IMR-90 (cell line): ENCODE measurements around the gene OGA. TPM values are rescaled to one million over a fixed set of nuclear protein-coding genes. Genes with fewer than 3 reads are reported as not detected.

Source experiments
- ATAC-seq: fragments of 200-7000 bp; cut with Tn5 transposase; 2 replicates; pipeline ENCODE4 v1.9.1; 2020; ENCODE audit warnings: low read depth, mild to moderate bottlenecking, moderate library complexity
- BruUV-seq: library from RNA; stranded (reverse); fragments of 400-500 nt; replicated peaks from 2 replicates; lab custom pipeline; 2021; lab: Mats Ljungman, UMichigan
- CTCF ChIA-PET: fragments of 300-600 bp; formaldehyde crosslinking; extraction: SDS; loops from one replicate; lab custom pipeline; 2021; ENCODE audit warnings: antibody characterized with exemption; lab: Yijun Ruan, JAX
- POLR2A ChIA-PET: fragments of 300-600 bp; sonication (Branson Sonifier 250); formaldehyde crosslinking; loops from one replicate; lab custom pipeline; 2022; ENCODE audit warnings: antibody characterized with exemption; ENCODE audit not compliant: unreplicated experiment; lab: Charles Lee
- DNase-seq: peaks from one replicate; pipeline ENCODE4 v3.0.0; 2013
- H2AFZ ChIP-seq: replicated peaks from 2 replicates; pipeline ENCODE3; 2013; ENCODE audit warnings: low read length, mild to moderate bottlenecking; ENCODE audit not compliant: poor library complexity
- H2AK5ac ChIP-seq: 2 replicates; pipeline ENCODE4 v1.6.1; 2013; ENCODE audit warnings: low read depth, low read length, inconsistent platforms
- H2AK9ac ChIP-seq: replicated peaks from 2 replicates; pipeline ENCODE3; 2013; ENCODE audit warnings: mild to moderate bottlenecking, low read depth, low read length, moderate library complexity; ENCODE audit not compliant: poor library complexity
- H2BK120ac ChIP-seq: 2 replicates; pipeline ENCODE4 v1.6.1; 2013; ENCODE audit warnings: low read depth, low read length, inconsistent platforms
- H2BK15ac ChIP-seq: 3 replicates; pipeline ENCODE4 v1.6.1; 2013; ENCODE audit warnings: low read depth, low read length, inconsistent platforms
- H2BK20ac ChIP-seq: 2 replicates; pipeline ENCODE4 v1.6.1; 2013; ENCODE audit warnings: low read depth, mild to moderate bottlenecking, inconsistent platforms, low read length, moderate library complexity
- H2BK5ac ChIP-seq: 2 replicates; pipeline ENCODE4 v1.6.1; 2013; ENCODE audit warnings: mild to moderate bottlenecking, low read depth, low read length, inconsistent platforms; ENCODE audit not compliant: poor library complexity, severe bottlenecking
- H3K14ac ChIP-seq: replicated peaks from 2 replicates; pipeline ENCODE4 v1.6.1; 2013; ENCODE audit warnings: low read depth, low read length, inconsistent platforms
- H3K18ac ChIP-seq: 2 replicates; pipeline ENCODE4 v1.6.1; 2013; ENCODE audit warnings: low read depth, low read length, control low read depth
- H3K23ac ChIP-seq: 2 replicates; pipeline ENCODE4 v1.6.1; 2013; ENCODE audit warnings: low read depth, low read length, inconsistent platforms
- H3K27ac ChIP-seq: 2 replicates; pipeline ENCODE4 v1.5.1; 2013; ENCODE audit warnings: mild to moderate bottlenecking, control low read depth, low read length; ENCODE audit not compliant: insufficient read depth
- H3K27me3 ChIP-seq: 2 replicates; pipeline ENCODE4 v1.6.1; 2013; ENCODE audit warnings: low read length; ENCODE audit not compliant: control insufficient read depth, insufficient read depth
- H3K36me3 ChIP-seq: 2 replicates; pipeline ENCODE4 v1.6.1; 2013; ENCODE audit warnings: low read length, mixed read lengths; ENCODE audit not compliant: control insufficient read depth, insufficient read depth
- H3K4ac ChIP-seq: 2 replicates; pipeline ENCODE4 v1.6.1; 2013; ENCODE audit warnings: low read depth, low read length, inconsistent platforms
- H3K4me1 ChIP-seq: 2 replicates; pipeline ENCODE4 v1.6.1; 2013; ENCODE audit warnings: low read length, mixed read lengths; ENCODE audit not compliant: control insufficient read depth, insufficient read depth
- H3K4me2 ChIP-seq: 2 replicates; pipeline ENCODE4 v1.6.1; 2013; ENCODE audit warnings: low read depth, mild to moderate bottlenecking, control low read depth, low read length, moderate library complexity
- H3K4me3 ChIP-seq: 2 replicates; pipeline ENCODE4 v1.5.1; 2013; ENCODE audit warnings: low read depth, mild to moderate bottlenecking, control low read depth, low read length, moderate library complexity; ENCODE audit not compliant: insufficient read depth
- H3K56ac ChIP-seq: 2 replicates; pipeline ENCODE4 v1.6.1; 2013; ENCODE audit warnings: low read length, inconsistent platforms; ENCODE audit not compliant: insufficient read depth; ENCODE audit errors: extremely low read depth
- H3K79me1 ChIP-seq, 2 experiments: 2 replicates each; pipeline ENCODE4 v1.6.1; 2013; ENCODE audit warnings: low read length in 2 of 2, inconsistent platforms in 1 of 2, low read depth in 1 of 2
- H3K9ac ChIP-seq: 2 replicates; pipeline ENCODE4 v1.6.1; 2013; ENCODE audit warnings: low read depth, low read length, control low read depth
- H3K9me1 ChIP-seq: 2 replicates; pipeline ENCODE4 v1.6.1; 2013; ENCODE audit warnings: low read length, inconsistent platforms; ENCODE audit not compliant: insufficient read depth
- H3K9me3 ChIP-seq: 2 replicates; pipeline ENCODE4 v1.6.1; 2013; ENCODE audit warnings: low read length; ENCODE audit not compliant: control insufficient read depth, insufficient read depth
- H4K20me1 ChIP-seq: 2 replicates; pipeline ENCODE4 v1.6.1; 2013; ENCODE audit warnings: low read length, inconsistent platforms; ENCODE audit not compliant: insufficient read depth
- H4K5ac ChIP-seq: 2 replicates; pipeline ENCODE4 v1.6.1; 2013; ENCODE audit warnings: mild to moderate bottlenecking, low read depth, low read length, control low read depth
- H4K8ac ChIP-seq, 2 experiments: 2 replicates each; pipeline ENCODE4 v1.6.1; 2013; ENCODE audit warnings: low read depth in 2 of 2, low read length in 2 of 2, control low read depth in 1 of 2, inconsistent platforms in 1 of 2
- H4K91ac ChIP-seq: 2 replicates; pipeline ENCODE4 v1.6.1; 2013; ENCODE audit warnings: low read depth, low read length, inconsistent platforms; ENCODE audit not compliant: insufficient read depth
- BHLHE40 ChIP-seq: fragments of 150-350 bp; IDR thresholded peaks from 2 replicates; pipeline ENCODE4 v1.6.1; 2016; ENCODE audit warnings: mild to moderate bottlenecking, low read depth, low read length
- CEBPB ChIP-seq: IDR thresholded peaks from 2 replicates; pipeline ENCODE4 v1.6.1; 2012; ENCODE audit warnings: low read depth, low read length, improper control_type of control experiment
- CHD1 ChIP-seq: IDR thresholded peaks from 2 replicates; pipeline ENCODE4 v1.6.1; 2012; ENCODE audit warnings: low read depth, low read length, improper control_type of control experiment
- FOS ChIP-seq: fragments of 150-350 bp; IDR thresholded peaks from 2 replicates; pipeline ENCODE4 v1.6.1; 2016; ENCODE audit warnings: low read depth, low read length
- MXI1 ChIP-seq: IDR thresholded peaks from 2 replicates; pipeline ENCODE4 v1.6.1; 2012; ENCODE audit warnings: low read depth, mild to moderate bottlenecking, low read length, moderate library complexity, borderline replicate concordance
- POLR2A ChIP-seq: IDR thresholded peaks from 2 replicates; pipeline ENCODE4 v1.6.1; 2012; ENCODE audit warnings: mild to moderate bottlenecking, low read depth, low read length
- RAD21 ChIP-seq: IDR thresholded peaks from 2 replicates; pipeline ENCODE4 v1.6.1; 2012; ENCODE audit warnings: low read length, improper control_type of control experiment
- RCOR1 ChIP-seq: IDR thresholded peaks from 2 replicates; pipeline ENCODE4 v1.6.1; 2012; ENCODE audit warnings: mild to moderate bottlenecking, low read length, improper control_type of control experiment; ENCODE audit not compliant: insufficient replicate concordance
- RFX5 ChIP-seq: IDR thresholded peaks from 2 replicates; pipeline ENCODE4 v1.8.0; 2012; ENCODE audit warnings: low read depth, mild to moderate bottlenecking, low read length, moderate library complexity
- SMC3 ChIP-seq: fragments of 150-350 bp; IDR thresholded peaks from 2 replicates; pipeline ENCODE4 v1.6.1; 2016; ENCODE audit warnings: low read depth, mild to moderate bottlenecking, antibody characterized with exemption, low read length, moderate library complexity
- WGBS, 2 experiments: methylation state at CpG; one replicate each; pipeline versions ENCODE4 v1.1.5 to v1.1.7; 2013; ENCODE audit warnings: missing lambda C conversion rate in 2 of 2; ENCODE audit not compliant: insufficient read length in 1 of 2; ENCODE audit errors: extremely low coverage in 2 of 2; 5-methylcytosine and 5-hydroxymethylcytosine counted together
- dilution Hi-C: fragments of 300-500 bp; cut with HindIII; formaldehyde crosslinking; loops from one replicate; pipeline ENCODE4 v1.14.3; 2018; ENCODE audit warnings: low sequenced_read_pairs; ENCODE audit not compliant: unreplicated experiment
- in situ Hi-C: fragments of 300-500 bp; cut with MboI; formaldehyde crosslinking; loops from 3 replicates; pipeline ENCODE4 v1.14.3; 2019; ENCODE audit warnings: low sequenced_read_pairs, inconsistent platforms, mixed read lengths
- intact Hi-C: fragments of 100-400 bp; cut with micrococcal nuclease; formaldehyde crosslinking; loops from 2 replicates; pipeline ENCODE4 v1.10.0; 2022
- polyA plus RNA-seq, 3 experiments: library from polyadenylated mRNA; depleted of rRNA; stranded (reverse); fragments of >200 nt; gene quantifications; 2 replicates each; pipeline ENCODE4 v1.2.3, GENCODE V29; 2012; ENCODE audit warnings: low replicate concordance in 1 of 3
- total RNA-seq: library from RNA; depleted of rRNA; stranded (reverse); fragments of >200 nt; gene quantifications from 2 replicates; pipeline ENCODE4 v1.2.3, GENCODE V29; 2012

Gene OGA
- total and polyA plus RNA-seq, 2 of the 4 experiments (the other 2 are of a cell fraction) = 42.5 to 62.9 TPM

DNA sequence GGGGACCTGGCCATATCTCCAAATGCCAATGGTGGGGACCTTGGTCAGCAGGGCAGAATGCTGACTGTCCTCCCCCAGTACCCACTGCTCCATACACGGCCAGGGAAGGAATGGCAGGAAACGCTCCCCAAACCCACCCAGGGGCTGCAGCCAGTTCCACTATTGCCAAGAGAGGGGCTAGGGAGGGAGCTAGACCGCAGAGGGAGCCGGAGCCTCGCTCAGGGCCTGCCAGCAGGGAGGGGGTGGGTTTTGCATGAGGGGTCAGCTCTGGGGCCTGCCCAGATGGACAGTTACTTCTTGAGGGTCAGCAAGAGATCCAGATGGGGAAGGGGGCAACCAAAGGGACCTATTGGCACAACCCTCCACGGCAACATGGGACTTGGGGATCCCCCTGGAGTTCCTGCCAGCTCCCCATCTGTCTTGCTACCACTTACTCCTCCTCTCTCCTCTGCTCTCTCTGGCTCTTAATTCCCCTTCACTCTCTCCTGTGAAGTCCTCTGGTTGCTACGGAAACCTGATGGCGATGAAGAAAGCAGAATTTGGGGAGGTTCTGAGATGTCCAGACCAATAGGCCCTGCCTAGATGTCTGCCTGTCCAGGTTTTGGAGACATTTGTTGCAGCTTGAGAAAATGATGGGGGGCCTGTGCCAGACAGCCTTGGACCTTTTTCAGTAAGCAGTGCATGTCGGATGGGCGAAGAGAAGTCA, 55.0 kb downstream of the OGA start:
- POLR2A ChIA-PET = no interaction called here
- H3K23ac ChIP-seq = no peak overlapping the region
- dilution Hi-C loops = no loop called here
- H2BK120ac ChIP-seq = no peak overlapping the region
- no peak overlapping the region for H3K14ac ChIP-seq
- H3K79me1 ChIP-seq = no peaks in the 10 kb centered on the region
- DNase-seq (no peak), ATAC-seq (no peak)
- WGBS, 2 experiments = 58% methylated on average over 2 of the region's 10 CpGs; no CpG with 5 or more reads in 1 of the 2 experiments
- CTCF ChIA-PET = no interaction called here
- H4K5ac ChIP-seq = no peak overlapping the region
- H2AFZ ChIP-seq = no peak overlapping the region
- no peaks in the 10 kb centered on the region for H4K20me1 ChIP-seq
- H4K8ac ChIP-seq = no peak overlapping the region
- H2BK5ac ChIP-seq = no peak overlapping the region
- no peak overlapping the region for H2AK9ac ChIP-seq
- H3K4ac ChIP-seq = no peak overlapping the region
- in situ Hi-C loops = no loop called here
- H2BK20ac ChIP-seq = no peak overlapping the region
- H4K91ac ChIP-seq = no peak overlapping the region
- H3K4me3 ChIP-seq = no peak overlapping the region
- H3K36me3 ChIP-seq = no peaks in the 10 kb centered on the region
- TF ChIP-seq SMC3 = no peak
- TF ChIP-seq RCOR1 = no peak
- TF ChIP-seq POLR2A = no peak
- no peak for TF ChIP-seq CEBPB
- no peak for TF ChIP-seq FOS
- no peak for TF ChIP-seq CHD1
- TF ChIP-seq RAD21 = no peak
- no peak for TF ChIP-seq MXI1
- no peak for TF ChIP-seq BHLHE40
- TF ChIP-seq RFX5 = no peak
- no peak overlapping the region for H2AK5ac ChIP-seq
- H3K4me1 ChIP-seq = no peaks in the 10 kb centered on the region
- H3K27me3 ChIP-seq = peaks cover 94% of the 10 kb centered on the region
- intact Hi-C loops = no loop called here
- H3K56ac ChIP-seq = no peak overlapping the region
- no peak overlapping the region for H3K4me2 ChIP-seq
- H3K9ac ChIP-seq = no peak overlapping the region
- no peak overlapping the region for H3K27ac ChIP-seq
- no peaks in the 10 kb centered on the region; the same call in 1 of the 2 replicates for H3K9me3 ChIP-seq
- no peak overlapping the region for H3K18ac ChIP-seq
- no TSS peak for BruUV-seq
- H2BK15ac ChIP-seq = no peak overlapping the region
- H3K9me1 ChIP-seq = no peaks in the 10 kb centered on the region; the same call in 1 of the 2 replicates
